B cell (primary cell): ENCODE data around the gene RPH3AL.

Experiments
- EZH2 ChIP-seq: IDR thresholded peaks from 2 replicates; pipeline ENCODE4 v1.6.1; 2012; ENCODE audit warnings: borderline replicate concordance, low read depth, mild to moderate bottlenecking, moderate library complexity, low read length; ENCODE audit not compliant: insufficient read depth, poor library complexity, severe bottlenecking
- TF ChIP-seq, protein P1 (sequence below): fragments of 200-600 bp; IDR thresholded peaks from one replicate; pipeline ENCODE4 v1.8.0; 2022; ENCODE audit warnings: antibody characterized with exemption, mild to moderate bottlenecking

DNA sequence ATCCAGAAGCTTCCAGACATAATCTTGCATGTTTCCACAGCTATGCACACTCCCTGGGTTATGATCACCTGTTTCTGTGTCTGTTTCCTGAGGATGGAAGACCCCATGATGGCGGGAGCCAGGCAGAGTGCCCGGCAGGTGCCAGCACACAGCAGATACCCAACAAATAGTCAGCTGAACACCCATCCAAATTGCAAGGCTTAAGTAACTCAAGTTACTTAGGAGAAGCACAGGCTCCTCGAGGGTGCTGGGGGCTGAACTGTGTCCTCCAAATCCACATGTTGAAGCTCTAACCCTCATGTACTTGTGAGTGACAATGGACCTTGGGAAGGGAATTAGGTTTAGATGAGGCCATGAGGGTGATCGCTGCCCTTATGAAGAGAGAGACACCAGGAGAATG lies 91.7 kb downstream of the RPH3AL start:
- TF ChIP-seq, protein P1, sequence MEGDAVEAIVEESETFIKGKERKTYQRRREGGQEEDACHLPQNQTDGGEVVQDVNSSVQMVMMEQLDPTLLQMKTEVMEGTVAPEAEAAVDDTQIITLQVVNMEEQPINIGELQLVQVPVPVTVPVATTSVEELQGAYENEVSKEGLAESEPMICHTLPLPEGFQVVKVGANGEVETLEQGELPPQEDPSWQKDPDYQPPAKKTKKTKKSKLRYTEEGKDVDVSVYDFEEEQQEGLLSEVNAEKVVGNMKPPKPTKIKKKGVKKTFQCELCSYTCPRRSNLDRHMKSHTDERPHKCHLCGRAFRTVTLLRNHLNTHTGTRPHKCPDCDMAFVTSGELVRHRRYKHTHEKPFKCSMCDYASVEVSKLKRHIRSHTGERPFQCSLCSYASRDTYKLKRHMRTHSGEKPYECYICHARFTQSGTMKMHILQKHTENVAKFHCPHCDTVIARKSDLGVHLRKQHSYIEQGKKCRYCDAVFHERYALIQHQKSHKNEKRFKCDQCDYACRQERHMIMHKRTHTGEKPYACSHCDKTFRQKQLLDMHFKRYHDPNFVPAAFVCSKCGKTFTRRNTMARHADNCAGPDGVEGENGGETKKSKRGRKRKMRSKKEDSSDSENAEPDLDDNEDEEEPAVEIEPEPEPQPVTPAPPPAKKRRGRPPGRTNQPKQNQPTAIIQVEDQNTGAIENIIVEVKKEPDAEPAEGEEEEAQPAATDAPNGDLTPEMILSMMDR, result no peak
- no peak for TF ChIP-seq EZH2
